WERI-Rb-1 (cell line): ENCODE data around the gene EPAS1.

Experiments used
- DNase-seq: peaks from one replicate; pipeline ENCODE4 v3.0.0-alpha.2; 2020
- H3K27ac ChIP-seq: fragments of 250-450 bp; sonication (Bioruptor Pico); 2 replicates; pipeline ENCODE4 v1.5.1; 2020; ENCODE audit warnings: mild to moderate bottlenecking, moderate library complexity
- H3K27me3 ChIP-seq: fragments of 250-450 bp; sonication (Bioruptor Pico); 2 replicates; pipeline ENCODE4 v1.5.1; 2021; ENCODE audit warnings: mild to moderate bottlenecking, low read depth, moderate library complexity; ENCODE audit not compliant: insufficient read depth, severe bottlenecking
- H3K36me3 ChIP-seq: fragments of 250-450 bp; sonication (Bioruptor Pico); 2 replicates; pipeline ENCODE4 v1.5.1; 2020; ENCODE audit warnings: mild to moderate bottlenecking, moderate library complexity
- H3K4me3 ChIP-seq: 2 replicates; pipeline ENCODE4 v1.5.1; 2011; ENCODE audit warnings: low read depth, mild to moderate bottlenecking, control low read depth, low read length
- H3K9me3 ChIP-seq: fragments of 250-450 bp; sonication (Bioruptor Pico); 2 replicates; pipeline ENCODE4 v1.5.1; 2021; ENCODE audit warnings: mild to moderate bottlenecking, moderate library complexity; ENCODE audit not compliant: severe bottlenecking
- CTCF ChIP-seq: IDR thresholded peaks from 2 replicates; pipeline ENCODE4 v1.5.1; 2011; ENCODE audit warnings: low read depth, mild to moderate bottlenecking, control low read depth, inconsistent platforms, low read length

The EPAS1 gene

GRCh38 chr2:46256563-46257142 is 40.6 kb upstream of the EPAS1 start:
- no peak for TF ChIP-seq CTCF
- Histone ChIP-seq H3K4me3 (no peak overlapping the region), H3K36me3 (no peaks in the 10 kb centered on the region), H3K27ac (no peak overlapping the region), H3K9me3 (no peaks in the 10 kb centered on the region), H3K27me3 (no peaks in the 10 kb centered on the region)
- DNase-seq = no peak

- Histone ChIP-seq H3K36me3 (no peaks in the 10 kb centered on the region), H3K27me3 (no peaks in the 10 kb centered on the region), H3K4me3 (no peak overlapping the region), H3K27ac (no peak overlapping the region), H3K9me3 (no peaks in the 10 kb centered on the region)
- TF ChIP-seq CTCF = no peak
- DNase-seq = no peak
These were observed 39.7 kb upstream of the EPAS1 start for GRCh38 chr2:46257476-46257875.

- no peak for DNase-seq
- Histone ChIP-seq H3K9me3 (no peaks in the 10 kb centered on the region), H3K4me3 (no peak overlapping the region), H3K27ac (no peak overlapping the region), H3K27me3 (no peaks in the 10 kb centered on the region), H3K36me3 (no peaks in the 10 kb centered on the region)
- TF ChIP-seq CTCF = no peak
These were observed 39.2 kb upstream of the EPAS1 start for GRCh38 chr2:46257980-46258379.

GRCh38 chr2:46258937-46259776 is 38.0 kb upstream of the EPAS1 start:
- H3K9me3 ChIP-seq = no peaks in the 10 kb centered on the region
- H3K36me3 ChIP-seq = no peaks in the 10 kb centered on the region
- DNase-seq = no peak
- H3K4me3 ChIP-seq = no peak overlapping the region
- H3K27me3 ChIP-seq = no peaks in the 10 kb centered on the region
- no peak for TF ChIP-seq CTCF
- no peak overlapping the region for H3K27ac ChIP-seq

- Histone ChIP-seq H3K27ac (no peak overlapping the region), H3K4me3 (no peak overlapping the region), H3K36me3 (no peaks in the 10 kb centered on the region), H3K27me3 (no peaks in the 10 kb centered on the region), H3K9me3 (no peaks in the 10 kb centered on the region)
- DNase-seq = no peak
- TF ChIP-seq CTCF = no peak
These were observed 37.4 kb upstream of the EPAS1 start for GRCh38 chr2:46259777-46260168.
